ENCODE measurements around the gene SLC44A1. TPM values are rescaled to one million over a fixed set of nuclear protein-coding genes. Genes with fewer than 3 reads are reported as not detected.

SLC44A1 gene
- total and polyA plus RNA-seq, 10 of the 15 experiments (the other 5 are each of a cell fraction or from before 2014, with no cell fraction given) = 2.4 to 21.2 (median 12.4) TPM

DNA sequence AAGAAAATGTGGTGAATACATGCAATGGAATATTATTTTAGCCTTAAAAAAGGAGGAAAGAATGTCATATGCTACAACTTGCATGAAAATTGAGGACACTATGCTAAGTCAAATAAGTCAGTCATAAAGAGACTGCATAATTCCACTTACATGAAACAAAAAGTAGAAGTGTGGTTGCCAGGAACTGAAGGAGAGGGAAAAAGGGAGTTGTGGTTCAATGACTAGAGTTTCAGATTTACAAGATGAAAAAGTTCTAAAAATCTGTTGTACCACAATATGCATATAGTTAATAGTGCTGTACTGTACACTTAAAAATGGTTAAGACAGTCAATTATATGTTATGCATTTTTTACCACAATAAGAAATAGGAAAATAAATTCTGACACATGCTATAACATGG, 95.4 kb downstream of the SLC44A1 start:
- no peaks in the 10 kb centered on the region for H3K79me2 ChIP-seq (ENCODE audit: control insufficient read depth, insufficient read depth, low read length)
- H3K27me3 ChIP-seq (replicated peaks in 1 of 2; ENCODE audit: control insufficient read depth in 2 of 2, insufficient read depth in 2 of 2, low read length in 1 of 2) = no peaks in the 10 kb centered on the region
- SMC1A ChIA-PET (ENCODE audit: uncharacterized antibody, unreplicated experiment) = no interaction called here
- BruUV-seq (replicated peaks) = no TSS peak
- no peaks in the 10 kb centered on the region for H3K36me3 ChIP-seq (ENCODE audit: control insufficient read depth in 2 of 2, insufficient read depth in 2 of 2, low read length in 1 of 2)
- no peak overlapping the region for H2AFZ ChIP-seq (ENCODE audit: control insufficient read depth, low read depth, low read length)
- H3K27ac ChIP-seq (ENCODE audit: control insufficient read depth, insufficient read depth) = no peak overlapping the region
- in situ Hi-C loops (cut with MboI) (no loop called here), intact Hi-C loops (cut with micrococcal nuclease; ENCODE audit: unreplicated experiment) (no loop called here)
- peaks cover 7% of the 10 kb centered on the region; the same call in 1 of the 2 replicates for H3K4me1 ChIP-seq (ENCODE audit: control insufficient read depth, insufficient read depth, low read length)
- no peak overlapping the region for H3K4me3 ChIP-seq
- CTCF ChIA-PET = no interaction called here
- H3K9ac ChIP-seq (ENCODE audit: control insufficient read depth, insufficient read depth, low read length) = no peak overlapping the region
- RAD21 ChIA-PET (ENCODE audit: unreplicated experiment) = no interaction called here
- FAIRE-seq = no peak
- DNase-seq (ENCODE audit: low read depth, low spot score) = no peak
- no peaks in the 10 kb centered on the region for H4K20me1 ChIP-seq (ENCODE audit: control insufficient read depth, insufficient read depth)
- POLR2A ChIA-PET = no interaction called here
- H3K4me2 ChIP-seq (ENCODE audit: control insufficient read depth, insufficient read depth) = peak overlapping the region; percentile 9; the same call in 1 of the 2 replicates
- no peaks in the 10 kb centered on the region for H3K9me3 ChIP-seq (replicated peaks; ENCODE audit: control insufficient read depth, insufficient read depth, low read length)
- no peak for ATAC-seq
- TF ChIP-seq SPI1 (IDR thresholded peaks at IDR 0.05; ENCODE audit: borderline replicate concordance, insufficient read depth, low read depth, low read length) (no peak), ZBTB11 (CRISPR knock-in tag; IDR thresholded peaks at IDR 0.05) (no peak), NR2F1 (conservative IDR thresholded peaks at IDR 0.05) (no peak), NFIC (IDR thresholded peaks at IDR 0.05; ENCODE audit: low read depth, low read length) (peak; percentile 47; the same call in 1 of the 2 replicates), POU2F2 (IDR thresholded peaks at IDR 0.05; ENCODE audit: borderline replicate concordance, low read depth, low read length) (no peak), SMC3 (IDR thresholded peaks at IDR 0.05; ENCODE audit: borderline replicate concordance, low read length) (no peak), NBN (IDR thresholded peaks at IDR 0.05) (no peak), BCLAF1 (IDR thresholded peaks at IDR 0.05) (no peak), RUNX3 (IDR thresholded peaks at IDR 0.05; ENCODE audit: low read length) (peak; percentile 77), POLR2AphosphoS2 (IDR thresholded peaks at IDR 0.05; ENCODE audit: low read depth, low read length) (no peak), IKZF1 (conservative IDR thresholded peaks at IDR 0.05) (0 out of 2 replicates have a peak, but pooled peaks have one; percentile 22), BHLHE40 (IDR thresholded peaks at IDR 0.05; ENCODE audit: borderline replicate concordance in 1 of 2, low read depth in 2 of 2, low read length in 1 of 2) (no peak), IKZF2 (IDR thresholded peaks at IDR 0.05) (peak; percentile 28 to 51; a peak in 1 of 4 replicates), BCL3 (IDR thresholded peaks at IDR 0.05; ENCODE audit: borderline replicate concordance, insufficient read depth, low read depth, low read length, poor library complexity, severe bottlenecking) (no peak), HCFC1 (IDR thresholded peaks at IDR 0.05; ENCODE audit: low read length) (no peak), NFYA (IDR thresholded peaks at IDR 0.05; ENCODE audit: borderline replicate concordance, low read depth, low read length) (no peak), SMARCA5 (IDR thresholded peaks at IDR 0.05) (no peak)

Measured in GM12878 (cell line).